Cerebellar cortex (tissue), 1 donor: ENCODE measurements around the gene PXYLP1.
"Not testable (repeated sequence)": the region's sequence is repeated elsewhere in the genome, so short reads cannot be mapped to it uniquely, and the experiment has no call there.

ENCODE experiments used
- DNase-seq: peaks from one replicate; pipeline ENCODE4 v3.0.0-alpha.2; 2015; ENCODE audit warnings: low spot score

The PXYLP1 gene

GRCh38 chr3:141231101-141231951 lies at the start of gene PXYLP1:
Gene PXYLP1 (plus strand): TSS chr3:141231825. CDS start chr3:141260176, 28,351 bp downstream.
- peak; percentile 79 for DNase-seq

GRCh38 chr3:141183606-141184005 lies 48.0 kb upstream of the PXYLP1 start:
- DNase-seq: no peak

- no peak for DNase-seq
These were observed 47.2 kb upstream of the PXYLP1 start for GRCh38 chr3:141184430-141184829.

GRCh38 chr3:141191097-141191749 lies 40.4 kb upstream of the PXYLP1 start:
- no peak for DNase-seq

- DNase-seq: peak; percentile 96
These were observed 39.3 kb upstream of the PXYLP1 start for GRCh38 chr3:141192345-141192744.

GRCh38 chr3:141193066-141193830 lies 38.4 kb upstream of the PXYLP1 start:
- no peak for DNase-seq

- no peak for DNase-seq
These were observed 30.5 kb upstream of the PXYLP1 start for GRCh38 chr3:141201122-141201521.

- DNase-seq: no peak
These were observed 28.9 kb upstream of the PXYLP1 start for GRCh38 chr3:141202682-141203081.

- DNase-seq: no peak
These were observed 27.8 kb upstream of the PXYLP1 start for GRCh38 chr3:141203866-141204265.

- no peak for DNase-seq
These were observed 27.3 kb upstream of the PXYLP1 start for GRCh38 chr3:141204343-141204742.

- DNase-seq: not testable (repeated sequence)
These were observed 20.3 kb upstream of the PXYLP1 start for GRCh38 chr3:141211306-141211705.

- no peak for DNase-seq
These were observed 19.5 kb upstream of the PXYLP1 start for GRCh38 chr3:141212101-141212500.

- DNase-seq: no peak
These were observed 19.1 kb upstream of the PXYLP1 start for GRCh38 chr3:141212555-141212954.

- DNase-seq: no peak
These were observed 14.7 kb upstream of the PXYLP1 start for GRCh38 chr3:141216975-141217374.

GRCh38 chr3:141217389-141217788 lies 14.2 kb upstream of the PXYLP1 start:
- DNase-seq: no peak

GRCh38 chr3:141218162-141218835 lies 13.3 kb upstream of the PXYLP1 start:
- no peak for DNase-seq

- DNase-seq: no peak
These were observed 12.7 kb upstream of the PXYLP1 start for GRCh38 chr3:141218926-141219325.

GRCh38 chr3:141223673-141224166 lies 7.9 kb upstream of the PXYLP1 start:
- DNase-seq: no peak

GRCh38 chr3:141225939-141226338 lies 5.7 kb upstream of the PXYLP1 start:
- no peak for DNase-seq

GRCh38 chr3:141227216-141227615 lies 4.4 kb upstream of the PXYLP1 start:
- DNase-seq: no peak

- no peak for DNase-seq
These were observed 3.9 kb upstream of the PXYLP1 start for GRCh38 chr3:141227752-141228151.

GRCh38 chr3:141228395-141228794 lies 3.2 kb upstream of the PXYLP1 start:
- no peak for DNase-seq
